Chondrocyte (in vitro differentiated cells): Measurements from ENCODE around the gene XG. TPM values are rescaled to one million over a fixed set of nuclear protein-coding genes. Genes with fewer than 3 reads are reported as not detected.
"Not testable (repeated sequence)": the region's sequence is repeated elsewhere in the genome, so short reads cannot be mapped to it uniquely, and the experiment has no call there.

ENCODE experiments used
- DNase-seq: peaks from one replicate; pipeline ENCODE4 v3.0.0; 2021; ENCODE audit warnings: mixed read lengths, low spot score
- H3K27ac Mint-ChIP-seq: one replicate; pipeline ENCODE4 v1.8.0; 2021; ENCODE audit warnings: mild to moderate bottlenecking, moderate library complexity, mixed read lengths; ENCODE audit not compliant: unreplicated experiment
- H3K27me3 Mint-ChIP-seq: 2 replicates; pipeline ENCODE4 v1.8.0; 2021; ENCODE audit warnings: low read depth, mixed read lengths
- H3K36me3 Mint-ChIP-seq: 2 replicates; pipeline ENCODE4 v1.8.0; 2021; ENCODE audit warnings: low read depth, mixed read lengths
- H3K4me1 Mint-ChIP-seq: 2 replicates; pipeline ENCODE4 v1.8.0; 2021; ENCODE audit warnings: low read depth, mild to moderate bottlenecking, mixed read lengths
- H3K4me3 Mint-ChIP-seq: one replicate; pipeline ENCODE4 v1.8.0; 2021; ENCODE audit warnings: mild to moderate bottlenecking, moderate library complexity, mixed read lengths; ENCODE audit not compliant: unreplicated experiment
- H3K9me3 Mint-ChIP-seq: 2 replicates; pipeline ENCODE4 v1.8.0; 2021; ENCODE audit warnings: low read depth, mixed read lengths
- total RNA-seq: library from RNA; stranded (reverse); gene quantifications from 3 replicates; pipeline ENCODE4 v1.2.1, GENCODE V29; 2021
- TF ChIP-seq, protein P1 (sequence below): fragments of 200-600 bp; sonication (generic); IDR thresholded peaks from 2 replicates; pipeline ENCODE4 v1.5.0; 2021; ENCODE audit warnings: antibody characterized with exemption, mild to moderate bottlenecking, moderate library complexity

Gene XG
- total RNA-seq, 1 donor from 2014 or later, result not detected

- DNase-seq, result no peak
- H3K4me1 Mint-ChIP-seq, result no peaks in the 10 kb centered on the region
- H3K9me3 Mint-ChIP-seq, result no peaks in the 10 kb centered on the region
- no peaks in the 10 kb centered on the region for H3K36me3 Mint-ChIP-seq
- no peaks in the 10 kb centered on the region for H3K27me3 Mint-ChIP-seq
- H3K4me3 Mint-ChIP-seq, result no peak overlapping the region
- TF ChIP-seq, protein P1, sequence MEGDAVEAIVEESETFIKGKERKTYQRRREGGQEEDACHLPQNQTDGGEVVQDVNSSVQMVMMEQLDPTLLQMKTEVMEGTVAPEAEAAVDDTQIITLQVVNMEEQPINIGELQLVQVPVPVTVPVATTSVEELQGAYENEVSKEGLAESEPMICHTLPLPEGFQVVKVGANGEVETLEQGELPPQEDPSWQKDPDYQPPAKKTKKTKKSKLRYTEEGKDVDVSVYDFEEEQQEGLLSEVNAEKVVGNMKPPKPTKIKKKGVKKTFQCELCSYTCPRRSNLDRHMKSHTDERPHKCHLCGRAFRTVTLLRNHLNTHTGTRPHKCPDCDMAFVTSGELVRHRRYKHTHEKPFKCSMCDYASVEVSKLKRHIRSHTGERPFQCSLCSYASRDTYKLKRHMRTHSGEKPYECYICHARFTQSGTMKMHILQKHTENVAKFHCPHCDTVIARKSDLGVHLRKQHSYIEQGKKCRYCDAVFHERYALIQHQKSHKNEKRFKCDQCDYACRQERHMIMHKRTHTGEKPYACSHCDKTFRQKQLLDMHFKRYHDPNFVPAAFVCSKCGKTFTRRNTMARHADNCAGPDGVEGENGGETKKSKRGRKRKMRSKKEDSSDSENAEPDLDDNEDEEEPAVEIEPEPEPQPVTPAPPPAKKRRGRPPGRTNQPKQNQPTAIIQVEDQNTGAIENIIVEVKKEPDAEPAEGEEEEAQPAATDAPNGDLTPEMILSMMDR, result no peak
- H3K27ac Mint-ChIP-seq, result no peak overlapping the region
These were observed 13.7 kb downstream of the XG start for GRCh38 chrX:2765549-2765830.

- Mint-ChIP-seq H3K4me1 (no peaks in the 10 kb centered on the region), H3K36me3 (no peaks in the 10 kb centered on the region), H3K27ac (no peak overlapping the region), H3K4me3 (no peak overlapping the region), H3K9me3 (no peaks in the 10 kb centered on the region), H3K27me3 (peaks cover 4% of the 10 kb centered on the region)
- TF ChIP-seq, protein P1, result no peak
- no peak for DNase-seq
These were observed 15.1 kb downstream of the XG start for GRCh38 chrX:2766906-2767305.

DNA sequence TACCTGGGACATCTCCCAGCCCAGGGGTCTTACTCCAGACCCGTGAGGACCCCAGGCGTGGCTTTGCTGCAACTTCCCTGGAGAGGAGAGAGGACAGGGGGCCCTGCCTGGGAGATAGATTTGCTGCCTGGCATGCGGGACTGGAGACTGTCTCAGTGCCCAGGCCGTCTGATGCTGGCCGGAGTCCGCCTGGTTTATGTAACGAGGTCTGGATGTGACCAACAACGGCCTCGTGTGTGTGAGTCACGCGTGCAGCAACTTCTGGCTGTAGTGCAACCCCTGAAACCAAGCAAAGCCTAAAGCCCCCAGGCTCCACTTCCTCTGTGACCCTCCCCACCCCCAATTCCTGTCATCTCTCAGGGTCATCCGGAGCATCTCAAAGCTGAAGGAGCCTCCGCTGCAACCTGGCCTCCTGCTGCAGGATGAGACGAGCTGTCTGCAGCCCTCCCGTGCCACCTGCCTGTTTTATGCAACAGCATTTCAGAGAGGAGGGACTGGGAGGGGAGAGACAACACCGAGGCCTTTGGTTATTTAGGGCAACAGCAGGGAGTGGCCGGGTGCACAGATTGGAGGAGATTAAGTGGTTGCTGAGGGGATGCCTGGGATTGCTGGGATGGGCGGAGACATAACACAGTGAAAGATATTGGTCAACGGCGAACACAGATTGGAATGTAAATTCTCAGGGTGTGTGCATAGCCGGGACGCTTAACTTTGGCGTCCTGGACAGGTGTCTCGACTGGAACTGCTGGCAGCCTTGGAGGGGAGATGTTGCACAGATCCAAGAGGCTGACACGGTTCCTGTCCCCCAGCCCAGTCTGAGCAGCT lies 16.0 kb downstream of the XG start:
- no peak for DNase-seq
- Mint-ChIP-seq H3K4me1 (no peaks in the 10 kb centered on the region), H3K9me3 (no peaks in the 10 kb centered on the region), H3K27ac (no peak overlapping the region), H3K4me3 (no peak overlapping the region), H3K36me3 (no peaks in the 10 kb centered on the region), H3K27me3 (peaks cover 7% of the 10 kb centered on the region)
- TF ChIP-seq, protein P1, result no peak

DNA sequence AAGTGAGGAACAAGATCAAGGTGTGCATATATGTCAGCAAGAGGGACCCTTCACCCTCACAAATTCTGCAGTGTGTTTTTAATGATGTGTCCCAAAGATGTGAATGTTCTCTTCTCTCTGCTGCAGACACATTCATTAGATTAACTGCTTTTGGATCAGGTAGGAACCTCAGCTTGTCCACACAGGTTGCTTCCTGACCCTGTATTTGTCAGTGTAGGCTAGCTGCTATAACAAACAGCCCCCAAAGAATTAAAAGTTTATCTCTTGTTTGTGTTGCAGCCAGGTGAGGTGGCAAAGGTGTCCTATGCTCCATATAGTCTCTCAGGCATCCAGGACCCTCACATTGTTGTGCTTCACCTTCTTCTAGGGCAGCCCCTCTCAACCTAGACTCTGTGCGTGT lies 17.8 kb downstream of the XG start:
- H3K36me3 Mint-ChIP-seq, result no peaks in the 10 kb centered on the region
- no peak overlapping the region for H3K27ac Mint-ChIP-seq
- DNase-seq, result no peak
- TF ChIP-seq, protein P1, result no peak
- peaks cover 6% of the 10 kb centered on the region for H3K9me3 Mint-ChIP-seq
- no peak overlapping the region for H3K4me3 Mint-ChIP-seq
- no peaks in the 10 kb centered on the region for H3K4me1 Mint-ChIP-seq
- peaks cover 16% of the 10 kb centered on the region for H3K27me3 Mint-ChIP-seq

- not testable (repeated sequence) for H3K4me3 Mint-ChIP-seq
- H3K9me3 Mint-ChIP-seq, result peaks cover 13% of the 10 kb centered on the region
These were observed 21.6 kb downstream of the XG start for GRCh38 chrX:2773166-2774055.

More at GRCh38 chrX:2773166-2774055, 21.6 kb downstream of the XG start:
- H3K27ac Mint-ChIP-seq, DNase-seq, H3K36me3 Mint-ChIP-seq, H3K4me1 Mint-ChIP-seq: not testable (repeated sequence)
- peaks cover 17% of the 10 kb centered on the region for H3K27me3 Mint-ChIP-seq
